K562 (cell line): ENCODE data around the gene CNGA1. TPM values are rescaled to one million over a fixed set of nuclear protein-coding genes. Genes with fewer than 3 reads are reported as not detected.

Experiments used
- ATAC-seq: fragments of 200-7000 bp; cut with Tn5 transposase; 3 replicates; pipeline ENCODE4 v1.9.1; 2020; ENCODE audit warnings: moderate library complexity
- BruUV-seq: library from RNA; stranded (reverse); fragments of 400-500 nt; replicated peaks from 2 replicates; lab custom pipeline; 2021; lab: Mats Ljungman, UMichigan
- CTCF ChIA-PET: fragments of 300-600 bp; formaldehyde crosslinking; extraction: SDS; loops from one replicate; lab custom pipeline; 2021; ENCODE audit warnings: low intra/inter-chr PET ratio; lab: Yijun Ruan, JAX
- POLR2A ChIA-PET: fragments of 300-600, 350-650 bp; sonication (Branson Sonifier 250); formaldehyde crosslinking; extraction: SDS; loops from one replicate; lab custom pipeline; 2021; ENCODE audit warnings: antibody characterized with exemption, inconsistent platforms; lab: Yijun Ruan, JAX
- DNase-seq, 4 experiments: peaks; one replicate each; pipeline versions ENCODE4 v3.0.0 to v3.0.0-alpha.2; 2011 to 2018; ENCODE audit warnings: low spot score in 3 of 4, mixed read lengths in 3 of 4; ENCODE audit errors: extremely low read depth in 1 of 4
- FAIRE-seq: peaks from 2 replicates; lab custom pipeline; 2011; peaks lifted over from hg19 to GRCh38; lab: Jason Lieb, UNC
- H2AFZ ChIP-seq: 2 replicates; pipeline ENCODE4 v1.6.0; 2011; ENCODE audit warnings: low read depth, low read length, control low read depth, inconsistent platforms
- H3K27ac ChIP-seq: fragments of 200-600 bp; 3 replicates; pipeline ENCODE4 v1.8.0; 2011; ENCODE audit warnings: low read depth, mild to moderate bottlenecking, control low read depth, inconsistent platforms, low read length, moderate library complexity, mixed read lengths; ENCODE audit errors: extremely low read depth
- H3K27me3 ChIP-seq, 2 experiments: fragments of 300-600 bp in 1 of 2; 2 replicates in 1 of 2; 3 replicates in 1 of 2; pipeline versions ENCODE4 v1.6.0 to v1.8.0; 2011; ENCODE audit warnings: inconsistent platforms in 2 of 2, low read length in 2 of 2, mild to moderate bottlenecking in 1 of 2, mixed read lengths in 1 of 2, moderate library complexity in 1 of 2; ENCODE audit not compliant: control insufficient read depth in 2 of 2, insufficient read depth in 2 of 2
- H3K36me3 ChIP-seq: fragments of 300-600 bp; 3 replicates; pipeline ENCODE4 v1.8.0; 2011; ENCODE audit warnings: mild to moderate bottlenecking, low read length, inconsistent platforms; ENCODE audit not compliant: control insufficient read depth, insufficient read depth
- H3K4me1 ChIP-seq, 2 experiments: fragments of 200-600 bp in 1 of 2; replicated peaks in 1 of 2; 2 replicates in 1 of 2; 3 replicates in 1 of 2; pipeline versions ENCODE4 v1.5.1 to v1.8.0; 2011; ENCODE audit warnings: inconsistent platforms in 2 of 2, low read length in 2 of 2, mild to moderate bottlenecking in 1 of 2, mixed read lengths in 1 of 2, moderate library complexity in 1 of 2; ENCODE audit not compliant: control insufficient read depth in 2 of 2, insufficient read depth in 2 of 2
- H3K4me2 ChIP-seq: 2 replicates; pipeline ENCODE4 v1.6.1; 2011; ENCODE audit warnings: low read length, control low read depth, inconsistent platforms, mixed read lengths; ENCODE audit not compliant: insufficient read depth
- H3K4me3 ChIP-seq: fragments of 200-600 bp; sonication (generic), shearing (Covaris generic); 2 replicates; pipeline ENCODE4 v1.5.1; 2016; ENCODE audit warnings: control low read depth, inconsistent platforms
- H3K79me2 ChIP-seq: fragments of 200-600 bp; 3 replicates; pipeline ENCODE4 v1.8.0; 2011; ENCODE audit warnings: low read length, inconsistent platforms; ENCODE audit not compliant: control insufficient read depth, insufficient read depth
- H3K9ac ChIP-seq, 2 experiments: 2 replicates each; pipeline versions ENCODE4 v1.6.0 to v1.6.1; 2011; ENCODE audit warnings: low read depth in 2 of 2, low read length in 2 of 2, control low read depth in 1 of 2, inconsistent platforms in 1 of 2, mild to moderate bottlenecking in 1 of 2, mixed read lengths in 1 of 2; ENCODE audit not compliant: insufficient read depth in 1 of 2
- H3K9me1 ChIP-seq: one replicate; pipeline ENCODE4 v1.6.0; 2011; ENCODE audit warnings: inconsistent platforms, mild to moderate bottlenecking, low read length, moderate library complexity; ENCODE audit not compliant: control insufficient read depth, insufficient read depth
- H3K9me3 ChIP-seq: replicated peaks from 2 replicates; pipeline ENCODE4 v1.5.1; 2011; ENCODE audit warnings: low read depth, low read length, inconsistent platforms; ENCODE audit not compliant: control insufficient read depth, insufficient read depth
- H4K20me1 ChIP-seq: replicated peaks from 2 replicates; pipeline ENCODE4 v1.6.1; 2011; ENCODE audit warnings: low read length, inconsistent platforms, mixed read lengths; ENCODE audit not compliant: control insufficient read depth, insufficient read depth
- EP300 ChIP-seq: IDR thresholded peaks from 2 replicates; pipeline ENCODE4 v1.6.1; 2012; ENCODE audit warnings: low read length, improper control_type of control experiment
- FOXA1 ChIP-seq: fragments of 450-650 bp; IDR thresholded peaks from 2 replicates; pipeline ENCODE4 v1.6.1; 2016; ENCODE audit warnings: mild to moderate bottlenecking, borderline replicate concordance
- ID3 ChIP-seq, 2 experiments: fragments of 250-450 bp in 1 of 2; fragments of 450-650 bp in 1 of 2; sonication (Bioruptor Pico) in 1 of 2; IDR thresholded peaks; 2 replicates each; pipeline versions ENCODE4 v1.6.1 to v1.8.0; 2016 to 2021; ENCODE audit warnings: mild to moderate bottlenecking in 2 of 2, moderate library complexity in 2 of 2, missing compliant biosample characterization in 1 of 2, missing genetic modification characterization in 1 of 2
- NR0B1 ChIP-seq: fragments of 450-650 bp; IDR thresholded peaks from one replicate; pipeline ENCODE4 v1.6.1; 2018; ENCODE audit warnings: mild to moderate bottlenecking, moderate library complexity; ENCODE audit not compliant: partially characterized antibody
- NR2C2 ChIP-seq, 2 experiments: fragments of 200-800 bp in 1 of 2; sonication (Bioruptor generic) in 1 of 2; sonication (generic) in 1 of 2; formaldehyde crosslinking in 1 of 2; IDR thresholded peaks; 2 replicates each; pipeline versions ENCODE4 v1.6.1 to v1.8.0; 2016 to 2022; ENCODE audit warnings: mild to moderate bottlenecking in 1 of 2, missing compliant biosample characterization in 1 of 2, missing genetic modification characterization in 1 of 2, missing genetic modification reagents in 1 of 2
- RCOR1 ChIP-seq, 2 experiments: IDR thresholded peaks; 2 replicates each; pipeline ENCODE4 v1.6.1; 2012; ENCODE audit warnings: low read depth in 2 of 2, low read length in 2 of 2, borderline replicate concordance in 1 of 2, improper control_type of control experiment in 1 of 2
- SMAD4 ChIP-seq: fragments of 250-450 bp; sonication (Bioruptor Pico); conservative IDR thresholded peaks from 2 replicates; pipeline ENCODE4 v1.8.0; 2021; ENCODE audit warnings: inconsistent platforms, mild to moderate bottlenecking, moderate library complexity
- STAG1 ChIP-seq: sonication (generic); formaldehyde crosslinking; IDR thresholded peaks from 2 replicates; pipeline ENCODE4 v1.5.0; 2020; ENCODE audit warnings: missing genetic modification reagents, borderline replicate concordance
- ZBTB12 ChIP-seq: fragments of 250-450 bp; sonication (Bioruptor Pico); IDR thresholded peaks from 2 replicates; pipeline ENCODE4 v1.4.0; 2020
- ZBTB33 ChIP-seq: sonication (generic); formaldehyde crosslinking; IDR thresholded peaks from 2 replicates; pipeline ENCODE4 v1.8.1; 2023; ENCODE audit warnings: mild to moderate bottlenecking, missing genetic modification reagents
- ZNF12 ChIP-seq: sonication (generic); formaldehyde crosslinking; IDR thresholded peaks from 2 replicates; pipeline ENCODE4 v1.4.0; 2020; ENCODE audit warnings: mild to moderate bottlenecking, missing genetic modification reagents
- ZNF3 ChIP-seq: fragments of 250-450 bp; sonication (Bioruptor Pico); IDR thresholded peaks from 2 replicates; pipeline ENCODE4 v1.5.0; 2021; ENCODE audit warnings: mild to moderate bottlenecking, moderate library complexity
- ZNF717 ChIP-seq: fragments of 250-450 bp; sonication (Bioruptor Pico); IDR thresholded peaks from 2 replicates; pipeline ENCODE4 v1.5.0; 2021
- ZNF77 ChIP-seq: fragments of 250-450 bp; sonication (Bioruptor Pico); IDR thresholded peaks from 2 replicates; pipeline ENCODE4 v1.5.0; 2020
- WGBS: fragments of 100-300 bp; shearing (Covaris generic); methylation state at CpG from one replicate; pipeline ENCODE4 v1.1.6; 2016; ENCODE audit warnings: low coverage, mixed read lengths; ENCODE audit not compliant: insufficient coverage; ENCODE audit errors: missing lambda C conversion rate; 5-methylcytosine and 5-hydroxymethylcytosine counted together
- in situ Hi-C: fragments of 300-500 bp; cut with MboI; formaldehyde crosslinking; loops from 4 replicates; pipeline ENCODE4 v1.15.0; 2018; ENCODE audit warnings: inconsistent platforms, mixed read lengths
- intact Hi-C: fragments of 100-400 bp; cut with micrococcal nuclease; formaldehyde crosslinking; loops from 2 replicates; pipeline ENCODE4 v1.14.2; 2022
- polyA plus RNA-seq, 8 experiments: library from polyadenylated mRNA; depleted of rRNA in 4 of 8; stranded (reverse) in 5 of 8; unstranded in 3 of 8; fragments of >200 nt; fragmentation: Nextera tagmentation in 2 of 8; fragmentation: Illumina TruSeq in 1 of 8; extraction: Ambion mirVana in 2 of 8; extraction: Trizol in 1 of 8; gene quantifications; 2 replicates each; pipeline versions ENCODE4 v1.2.1 to v1.2.3, GENCODE V29; 2011 to 2014; ENCODE audit warnings: inconsistent platforms in 1 of 8, missing spikeins in 1 of 8
- total RNA-seq, 7 experiments: library from RNA; depleted of rRNA in 6 of 7; stranded (reverse); fragments of >200 nt in 6 of 7; fragmentation: Illumina TruSeq in 2 of 7; extraction: Trizol in 2 of 7; gene quantifications; 2 replicates each; pipeline versions ENCODE4 v1.2.1 to v1.2.3, GENCODE V29; 2011 to 2021; ENCODE audit warnings: low replicate concordance in 1 of 7

Gene CNGA1
- total and polyA plus RNA-seq, 9 of the 15 experiments (the other 6 are each of a cell fraction or from before 2014, with no cell fraction given), result 0.03 to 0.29 (median 0.04) TPM; not detected in 5

- no peaks in the 10 kb centered on the region for H3K9me3 ChIP-seq
- no peak overlapping the region for H3K4me2 ChIP-seq
- DNase-seq, result no peak
- no peak overlapping the region for H3K27ac ChIP-seq
- no peak overlapping the region for H3K9ac ChIP-seq
- peaks cover 5 to 8% of the 10 kb centered on the region in 2 experiments; a peak in 4 of 5 replicates for H3K27me3 ChIP-seq
- WGBS, result 7% methylated on average over 10 of the region's 10 CpGs
- H4K20me1 ChIP-seq, result no peaks in the 10 kb centered on the region
- H3K36me3 ChIP-seq, result no peaks in the 10 kb centered on the region
- in situ Hi-C loops (no loop called here), intact Hi-C loops (no loop called here)
- ChIA-PET CTCF (no interaction called here), POLR2A (no interaction called here)
- H3K4me3 ChIP-seq, result no peak overlapping the region
- BruUV-seq, result no TSS peak
- H2AFZ ChIP-seq, result no peak overlapping the region
- ATAC-seq, result no peak
- no peaks in the 10 kb centered on the region for H3K79me2 ChIP-seq
- no peaks in the 10 kb centered on the region for H3K4me1 ChIP-seq
- no peaks in the 10 kb centered on the region for H3K9me1 ChIP-seq
- FAIRE-seq, result no peak
- no peak for TF ChIP-seq ZBTB12 (CRISPR knock-in tag)
- no peak for TF ChIP-seq NR0B1
- TF ChIP-seq ID3 (CRISPR knock-in tag; IDR thresholded peaks at IDR 0.05), result no peak
- no peak for TF ChIP-seq ID3 (tag; IDR thresholded peaks at IDR 0.05)
- TF ChIP-seq ZNF77, result no peak
- no peak for TF ChIP-seq FOXA1
- no peak for TF ChIP-seq EP300
- no peak for TF ChIP-seq RCOR1 (IDR thresholded peaks at IDR 0.05; ENCODE audit: borderline replicate concordance in 1 of 2, low read depth in 2 of 2, low read length in 2 of 2)
- TF ChIP-seq STAG1, result no peak
- no peak for TF ChIP-seq ZNF12 (CRISPR knock-in tag)
- no peak for TF ChIP-seq NR2C2 (CRISPR knock-in tag; IDR thresholded peaks at IDR 0.05)
- no peak for TF ChIP-seq NR2C2 (tag; IDR thresholded peaks at IDR 0.05)
- no peak for TF ChIP-seq ZNF717 (CRISPR knock-in tag)
- TF ChIP-seq SMAD4 (CRISPR knock-in tag), result no peak
- TF ChIP-seq ZNF3, result no peak
- no peak for TF ChIP-seq ZBTB33 (CRISPR knock-in tag)
These were observed 74.2 kb downstream of the CNGA1 start for GRCh38 chr4:47942081-47942819.
